GM12878 (cell line): ENCODE data around the gene ASIC4. TPM values are rescaled to one million over a fixed set of nuclear protein-coding genes. Genes with fewer than 3 reads are reported as not detected.

Source experiments
- ATAC-seq: fragments of 200-7000 bp; cut with Tn5 transposase; 3 replicates; pipeline ENCODE4 v1.9.1; 2020; ENCODE audit warnings: mild to moderate bottlenecking, moderate library complexity
- BruUV-seq: library from RNA; stranded (reverse); fragments of 400-500 nt; replicated peaks from 2 replicates; lab custom pipeline; 2021; lab: Mats Ljungman, UMichigan
- CTCF ChIA-PET: fragments of 300-600 bp; sonication (Branson Sonifier 250); formaldehyde crosslinking; extraction: SDS; loops from one replicate; lab custom pipeline; 2021; ENCODE audit warnings: inconsistent platforms; lab: Yijun Ruan, JAX
- POLR2A ChIA-PET: fragments of 350-600 bp; formaldehyde crosslinking; extraction: SDS; loops from one replicate; lab custom pipeline; 2021; ENCODE audit warnings: inconsistent platforms; lab: Charles Lee
- RAD21 ChIA-PET: fragments of 300-600 bp; sonication (Branson Sonifier 250); formaldehyde crosslinking; loops from one replicate; lab custom pipeline; 2023; ENCODE audit warnings: antibody characterized with exemption; ENCODE audit not compliant: unreplicated experiment; lab: Charles Lee
- SMC1A ChIA-PET: fragments of 300-600 bp; sonication (Branson Sonifier 250); formaldehyde crosslinking; loops from one replicate; lab custom pipeline; 2023; ENCODE audit not compliant: unreplicated experiment, uncharacterized antibody; lab: Charles Lee
- DNase-seq: peaks from one replicate; pipeline ENCODE4 v3.0.0-alpha.2; 2011; ENCODE audit warnings: low read depth, low spot score
- FAIRE-seq: peaks from 3 replicates; lab custom pipeline; 2011; peaks lifted over from hg19 to GRCh38; lab: Jason Lieb, UNC
- H2AFZ ChIP-seq: 2 replicates; pipeline ENCODE4 v1.6.0; 2011; ENCODE audit warnings: low read depth, low read length, control low read depth; ENCODE audit not compliant: control insufficient read depth
- H3K27ac ChIP-seq: 2 replicates; pipeline ENCODE4 v1.5.1; 2011; ENCODE audit warnings: control low read depth; ENCODE audit not compliant: control insufficient read depth, insufficient read depth
- H3K27me3 ChIP-seq, 2 experiments: replicated peaks in 1 of 2; 2 replicates each; pipeline versions ENCODE4 v1.6.0 to v1.6.1; 2011; ENCODE audit warnings: low read length in 1 of 2; ENCODE audit not compliant: control insufficient read depth in 2 of 2, insufficient read depth in 2 of 2
- H3K36me3 ChIP-seq, 2 experiments: 2 replicates each; pipeline ENCODE4 v1.5.1; 2011; ENCODE audit warnings: low read length in 1 of 2; ENCODE audit not compliant: control insufficient read depth in 2 of 2, insufficient read depth in 2 of 2
- H3K4me1 ChIP-seq: 2 replicates; pipeline ENCODE4 v1.6.1; 2011; ENCODE audit warnings: mild to moderate bottlenecking, low read length, moderate library complexity, mixed read lengths; ENCODE audit not compliant: control insufficient read depth, insufficient read depth
- H3K4me2 ChIP-seq: 2 replicates; pipeline ENCODE4 v1.6.0; 2011; ENCODE audit warnings: control low read depth; ENCODE audit not compliant: control insufficient read depth, insufficient read depth
- H3K4me3 ChIP-seq: fragments of 200-600 bp; sonication (generic); 2 replicates; pipeline ENCODE4 v1.5.1; 2016
- H3K79me2 ChIP-seq: 2 replicates; pipeline ENCODE4 v1.6.0; 2011; ENCODE audit warnings: low read length; ENCODE audit not compliant: control insufficient read depth, insufficient read depth
- H3K9ac ChIP-seq: 2 replicates; pipeline ENCODE4 v1.8.0; 2011; ENCODE audit warnings: low read length, control low read depth, mixed read lengths; ENCODE audit not compliant: control insufficient read depth, insufficient read depth
- H3K9me3 ChIP-seq: replicated peaks from 3 replicates; pipeline ENCODE4 v1.5.1; 2011; ENCODE audit warnings: mild to moderate bottlenecking, low read length; ENCODE audit not compliant: control insufficient read depth, insufficient read depth
- H4K20me1 ChIP-seq: 2 replicates; pipeline ENCODE4 v1.6.0; 2011; ENCODE audit not compliant: control insufficient read depth, insufficient read depth
- IKZF2 ChIP-seq, 2 experiments: fragments of 450-650 bp; IDR thresholded peaks; 2 replicates each; pipeline ENCODE4 v1.6.1; 2017; ENCODE audit warnings: mild to moderate bottlenecking in 2 of 2, moderate library complexity in 2 of 2
- RB1 ChIP-seq: fragments of 450-650 bp; formaldehyde crosslinking; IDR thresholded peaks from 2 replicates; pipeline ENCODE4 v1.6.1; 2017; ENCODE audit warnings: mild to moderate bottlenecking, borderline replicate concordance
- RCOR1 ChIP-seq: conservative IDR thresholded peaks from 2 replicates; pipeline ENCODE4 v1.6.1; 2012; ENCODE audit warnings: low read depth, low read length, improper control_type of control experiment
- ZNF217 ChIP-seq: fragments of 450-650 bp; IDR thresholded peaks from 2 replicates; pipeline ENCODE4 v1.6.1; 2017; ENCODE audit warnings: antibody characterized with exemption, mild to moderate bottlenecking
- WGBS: methylation state at CpG from one replicate; pipeline ENCODE4 v1.1.6; 2016; ENCODE audit warnings: low lambda C conversion rate; ENCODE audit not compliant: insufficient replicate concordance, insufficient coverage; ENCODE audit errors: missing lambda C conversion rate; 5-methylcytosine and 5-hydroxymethylcytosine counted together
- in situ Hi-C: fragments of 300-500 bp; cut with MboI; formaldehyde crosslinking; loops from 9 replicates; pipeline ENCODE4 v1.14.3; 2018; ENCODE audit warnings: mixed read lengths
- intact Hi-C: fragments of 100-400 bp; cut with micrococcal nuclease; formaldehyde crosslinking; loops from one replicate; pipeline ENCODE4 v1.14.2; 2022; ENCODE audit not compliant: unreplicated experiment
- polyA plus RNA-seq, 11 experiments: library from polyadenylated mRNA; depleted of rRNA in 4 of 11; unstranded in 6 of 11; stranded (reverse) in 5 of 11; fragments of >200 nt; fragmentation: Nextera tagmentation in 4 of 11; fragmentation: Illumina TruSeq in 1 of 11; extraction: Ambion mirVana in 4 of 11; extraction: Trizol in 1 of 11; gene quantifications; 1 replicate in 1 of 11; 2 replicates in 10 of 11; pipeline versions ENCODE4 v1.2.1 to v1.2.3, GENCODE V29; 2011 to 2016; ENCODE audit warnings: inconsistent platforms in 2 of 11, missing spikeins in 2 of 11, low read depth in 1 of 11
- total RNA-seq, 4 experiments: library from RNA; depleted of rRNA in 3 of 4; stranded (reverse); fragments of >200 nt in 3 of 4; fragmentation: Illumina TruSeq in 1 of 4; extraction: Trizol in 1 of 4; gene quantifications; 2 replicates each; pipeline versions ENCODE4 v1.2.1 to v1.2.3, GENCODE V29; 2013 to 2021
- TF ChIP-seq, protein P1 (sequence below): fragments of 150-350 bp; IDR thresholded peaks from 2 replicates; pipeline ENCODE4 v1.6.1; 2014; ENCODE audit warnings: mild to moderate bottlenecking, low read depth, low read length
- TF ChIP-seq, protein P2 (sequence below): fragments of 450-650 bp; formaldehyde crosslinking; IDR thresholded peaks from 2 replicates; pipeline ENCODE4 v1.5.0; 2022; ENCODE audit warnings: mild to moderate bottlenecking, missing genetic modification characterization
- TF ChIP-seq, protein P3 (sequence below): fragments of 450-650 bp; IDR thresholded peaks from 2 replicates; pipeline ENCODE4 v1.6.1; 2017; ENCODE audit warnings: mild to moderate bottlenecking, low read depth, inconsistent platforms; ENCODE audit not compliant: poor library complexity, severe bottlenecking
- TF ChIP-seq, protein P4 (sequence below): fragments of 450-650 bp; IDR thresholded peaks from 2 replicates; pipeline ENCODE4 v1.6.1; 2016; ENCODE audit warnings: mild to moderate bottlenecking
- TF ChIP-seq, protein P5 (sequence below): fragments of 450-650 bp; IDR thresholded peaks from 2 replicates; pipeline ENCODE4 v1.6.1; 2017; ENCODE audit warnings: antibody characterized with exemption, mild to moderate bottlenecking, moderate library complexity

ASIC4 gene
- total and polyA plus RNA-seq, 10 of the 15 experiments (the other 5 are each of a cell fraction or from before 2014, with no cell fraction given) = 0.01 TPM; not detected in 9

DNA sequence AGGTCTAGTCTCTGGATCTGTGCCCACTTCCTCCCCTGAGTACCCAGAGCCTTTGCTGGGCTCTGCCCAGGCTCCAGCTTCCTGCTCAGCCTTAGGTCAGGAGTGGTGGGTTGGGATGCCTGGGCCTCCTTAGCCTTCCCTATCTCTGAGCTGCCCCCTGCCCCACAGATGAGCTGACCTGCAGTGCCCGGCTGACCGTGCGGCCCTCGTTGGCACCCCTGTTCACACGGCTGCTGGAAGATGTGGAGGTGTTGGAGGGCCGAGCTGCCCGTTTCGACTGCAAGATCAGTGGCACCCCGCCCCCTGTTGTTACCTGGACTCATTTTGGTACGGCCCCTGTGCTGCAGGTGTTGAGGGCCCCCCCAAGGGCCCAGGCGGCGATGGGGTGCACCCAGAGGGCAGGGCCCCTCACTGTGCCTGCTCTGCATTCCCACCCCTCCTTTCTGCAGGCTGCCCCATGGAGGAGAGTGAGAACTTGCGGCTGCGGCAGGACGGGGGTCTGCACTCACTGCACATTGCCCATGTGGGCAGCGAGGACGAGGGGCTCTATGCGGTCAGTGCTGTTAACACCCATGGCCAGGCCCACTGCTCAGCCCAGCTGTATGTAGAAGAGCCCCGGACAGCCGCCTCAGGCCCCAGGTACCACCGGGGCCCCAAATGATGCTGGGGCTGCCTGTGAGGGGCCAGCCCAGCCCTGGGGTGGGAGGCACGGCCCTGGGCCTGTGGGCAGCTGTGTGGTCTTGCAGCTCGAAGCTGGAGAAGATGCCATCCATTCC is 45.7 kb upstream of the ASIC4 start:
- Histone ChIP-seq H2AFZ (no peak overlapping the region), H3K27ac (no peak overlapping the region), H4K20me1 (no peaks in the 10 kb centered on the region), H3K4me1 (no peaks in the 10 kb centered on the region), H3K9me3 (no peaks in the 10 kb centered on the region), H3K4me3 (no peak overlapping the region), H3K9ac (no peak overlapping the region), H3K36me3 (no peaks in the 10 kb centered on the region), H3K27me3 (no peaks in the 10 kb centered on the region), H3K4me2 (no peak overlapping the region), H3K79me2 (no peaks in the 10 kb centered on the region)
- DNase-seq (no peak), ATAC-seq (no peak), FAIRE-seq (no peak)
- in situ Hi-C loops (no loop called here), intact Hi-C loops (no loop called here)
- BruUV-seq = no TSS peak
- ChIA-PET SMC1A (no interaction called here), RAD21 (no interaction called here), CTCF (no interaction called here), POLR2A (no interaction called here)
- WGBS = 32% methylated on average over 23 of the region's 23 CpGs
- TF ChIP-seq RCOR1 (no peak), ZNF217 (no peak), IKZF2 (IDR thresholded peaks at IDR 0.05) (no peak), RB1 (no peak)
- TF ChIP-seq, protein P1, sequence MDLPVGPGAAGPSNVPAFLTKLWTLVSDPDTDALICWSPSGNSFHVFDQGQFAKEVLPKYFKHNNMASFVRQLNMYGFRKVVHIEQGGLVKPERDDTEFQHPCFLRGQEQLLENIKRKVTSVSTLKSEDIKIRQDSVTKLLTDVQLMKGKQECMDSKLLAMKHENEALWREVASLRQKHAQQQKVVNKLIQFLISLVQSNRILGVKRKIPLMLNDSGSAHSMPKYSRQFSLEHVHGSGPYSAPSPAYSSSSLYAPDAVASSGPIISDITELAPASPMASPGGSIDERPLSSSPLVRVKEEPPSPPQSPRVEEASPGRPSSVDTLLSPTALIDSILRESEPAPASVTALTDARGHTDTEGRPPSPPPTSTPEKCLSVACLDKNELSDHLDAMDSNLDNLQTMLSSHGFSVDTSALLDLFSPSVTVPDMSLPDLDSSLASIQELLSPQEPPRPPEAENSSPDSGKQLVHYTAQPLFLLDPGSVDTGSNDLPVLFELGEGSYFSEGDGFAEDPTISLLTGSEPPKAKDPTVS = no peak
- TF ChIP-seq, protein P2, sequence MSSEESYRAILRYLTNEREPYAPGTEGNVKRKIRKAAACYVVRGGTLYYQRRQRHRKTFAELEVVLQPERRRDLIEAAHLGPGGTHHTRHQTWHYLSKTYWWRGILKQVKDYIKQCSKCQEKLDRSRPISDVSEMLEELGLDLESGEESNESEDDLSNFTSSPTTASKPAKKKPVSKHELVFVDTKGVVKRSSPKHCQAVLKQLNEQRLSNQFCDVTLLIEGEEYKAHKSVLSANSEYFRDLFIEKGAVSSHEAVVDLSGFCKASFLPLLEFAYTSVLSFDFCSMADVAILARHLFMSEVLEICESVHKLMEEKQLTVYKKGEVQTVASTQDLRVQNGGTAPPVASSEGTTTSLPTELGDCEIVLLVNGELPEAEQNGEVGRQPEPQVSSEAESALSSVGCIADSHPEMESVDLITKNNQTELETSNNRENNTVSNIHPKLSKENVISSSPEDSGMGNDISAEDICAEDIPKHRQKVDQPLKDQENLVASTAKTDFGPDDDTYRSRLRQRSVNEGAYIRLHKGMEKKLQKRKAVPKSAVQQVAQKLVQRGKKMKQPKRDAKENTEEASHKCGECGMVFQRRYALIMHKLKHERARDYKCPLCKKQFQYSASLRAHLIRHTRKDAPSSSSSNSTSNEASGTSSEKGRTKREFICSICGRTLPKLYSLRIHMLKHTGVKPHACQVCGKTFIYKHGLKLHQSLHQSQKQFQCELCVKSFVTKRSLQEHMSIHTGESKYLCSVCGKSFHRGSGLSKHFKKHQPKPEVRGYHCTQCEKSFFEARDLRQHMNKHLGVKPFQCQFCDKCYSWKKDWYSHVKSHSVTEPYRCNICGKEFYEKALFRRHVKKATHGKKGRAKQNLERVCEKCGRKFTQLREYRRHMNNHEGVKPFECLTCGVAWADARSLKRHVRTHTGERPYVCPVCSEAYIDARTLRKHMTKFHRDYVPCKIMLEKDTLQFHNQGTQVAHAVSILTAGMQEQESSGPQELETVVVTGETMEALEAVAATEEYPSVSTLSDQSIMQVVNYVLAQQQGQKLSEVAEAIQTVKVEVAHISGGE (CRISPR knock-in tag) = no peak
- TF ChIP-seq, protein P3, sequence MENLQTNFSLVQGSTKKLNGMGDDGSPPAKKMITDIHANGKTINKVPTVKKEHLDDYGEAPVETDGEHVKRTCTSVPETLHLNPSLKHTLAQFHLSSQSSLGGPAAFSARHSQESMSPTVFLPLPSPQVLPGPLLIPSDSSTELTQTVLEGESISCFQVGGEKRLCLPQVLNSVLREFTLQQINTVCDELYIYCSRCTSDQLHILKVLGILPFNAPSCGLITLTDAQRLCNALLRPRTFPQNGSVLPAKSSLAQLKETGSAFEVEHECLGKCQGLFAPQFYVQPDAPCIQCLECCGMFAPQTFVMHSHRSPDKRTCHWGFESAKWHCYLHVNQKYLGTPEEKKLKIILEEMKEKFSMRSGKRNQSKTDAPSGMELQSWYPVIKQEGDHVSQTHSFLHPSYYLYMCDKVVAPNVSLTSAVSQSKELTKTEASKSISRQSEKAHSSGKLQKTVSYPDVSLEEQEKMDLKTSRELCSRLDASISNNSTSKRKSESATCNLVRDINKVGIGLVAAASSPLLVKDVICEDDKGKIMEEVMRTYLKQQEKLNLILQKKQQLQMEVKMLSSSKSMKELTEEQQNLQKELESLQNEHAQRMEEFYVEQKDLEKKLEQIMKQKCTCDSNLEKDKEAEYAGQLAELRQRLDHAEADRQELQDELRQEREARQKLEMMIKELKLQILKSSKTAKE = no peak
- TF ChIP-seq, protein P4, sequence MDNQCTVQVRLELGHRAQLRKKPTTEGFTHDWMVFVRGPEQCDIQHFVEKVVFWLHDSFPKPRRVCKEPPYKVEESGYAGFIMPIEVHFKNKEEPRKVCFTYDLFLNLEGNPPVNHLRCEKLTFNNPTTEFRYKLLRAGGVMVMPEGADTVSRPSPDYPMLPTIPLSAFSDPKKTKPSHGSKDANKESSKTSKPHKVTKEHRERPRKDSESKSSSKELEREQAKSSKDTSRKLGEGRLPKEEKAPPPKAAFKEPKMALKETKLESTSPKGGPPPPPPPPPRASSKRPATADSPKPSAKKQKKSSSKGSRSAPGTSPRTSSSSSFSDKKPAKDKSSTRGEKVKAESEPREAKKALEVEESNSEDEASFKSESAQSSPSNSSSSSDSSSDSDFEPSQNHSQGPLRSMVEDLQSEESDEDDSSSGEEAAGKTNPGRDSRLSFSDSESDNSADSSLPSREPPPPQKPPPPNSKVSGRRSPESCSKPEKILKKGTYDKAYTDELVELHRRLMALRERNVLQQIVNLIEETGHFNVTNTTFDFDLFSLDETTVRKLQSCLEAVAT = no peak
- TF ChIP-seq, protein P5, sequence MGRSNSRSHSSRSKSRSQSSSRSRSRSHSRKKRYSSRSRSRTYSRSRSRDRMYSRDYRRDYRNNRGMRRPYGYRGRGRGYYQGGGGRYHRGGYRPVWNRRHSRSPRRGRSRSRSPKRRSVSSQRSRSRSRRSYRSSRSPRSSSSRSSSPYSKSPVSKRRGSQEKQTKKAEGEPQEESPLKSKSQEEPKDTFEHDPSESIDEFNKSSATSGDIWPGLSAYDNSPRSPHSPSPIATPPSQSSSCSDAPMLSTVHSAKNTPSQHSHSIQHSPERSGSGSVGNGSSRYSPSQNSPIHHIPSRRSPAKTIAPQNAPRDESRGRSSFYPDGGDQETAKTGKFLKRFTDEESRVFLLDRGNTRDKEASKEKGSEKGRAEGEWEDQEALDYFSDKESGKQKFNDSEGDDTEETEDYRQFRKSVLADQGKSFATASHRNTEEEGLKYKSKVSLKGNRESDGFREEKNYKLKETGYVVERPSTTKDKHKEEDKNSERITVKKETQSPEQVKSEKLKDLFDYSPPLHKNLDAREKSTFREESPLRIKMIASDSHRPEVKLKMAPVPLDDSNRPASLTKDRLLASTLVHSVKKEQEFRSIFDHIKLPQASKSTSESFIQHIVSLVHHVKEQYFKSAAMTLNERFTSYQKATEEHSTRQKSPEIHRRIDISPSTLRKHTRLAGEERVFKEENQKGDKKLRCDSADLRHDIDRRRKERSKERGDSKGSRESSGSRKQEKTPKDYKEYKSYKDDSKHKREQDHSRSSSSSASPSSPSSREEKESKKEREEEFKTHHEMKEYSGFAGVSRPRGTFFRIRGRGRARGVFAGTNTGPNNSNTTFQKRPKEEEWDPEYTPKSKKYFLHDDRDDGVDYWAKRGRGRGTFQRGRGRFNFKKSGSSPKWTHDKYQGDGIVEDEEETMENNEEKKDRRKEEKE = no peak
